ENCODE results near the gene GNAS-AS1.

GNAS-AS1 gene

DNA sequence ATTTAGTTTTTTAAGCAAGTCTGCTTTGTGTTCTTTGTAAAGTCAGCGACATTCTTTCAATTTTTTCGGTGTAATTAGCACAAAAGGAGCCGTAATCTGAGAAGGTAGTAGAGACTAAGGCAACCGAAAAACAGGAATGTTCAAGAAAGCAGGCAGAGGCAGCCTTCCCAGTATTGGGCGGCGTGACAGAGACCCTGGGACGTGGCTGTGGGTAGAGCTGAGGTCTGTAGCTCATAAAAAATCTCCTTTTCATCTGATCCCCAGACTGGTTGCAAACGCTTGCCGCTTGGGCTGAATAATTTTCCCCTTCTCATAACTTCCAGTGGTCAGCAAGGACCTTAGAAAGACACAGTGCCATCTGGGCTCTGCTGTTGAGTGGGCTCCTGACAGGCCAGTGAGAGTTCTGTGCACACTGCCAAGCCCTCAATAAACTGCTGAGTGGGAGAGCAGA lies 32.6 kb upstream of the GNAS-AS1 start:
- no peak for DNase-seq

DNA sequence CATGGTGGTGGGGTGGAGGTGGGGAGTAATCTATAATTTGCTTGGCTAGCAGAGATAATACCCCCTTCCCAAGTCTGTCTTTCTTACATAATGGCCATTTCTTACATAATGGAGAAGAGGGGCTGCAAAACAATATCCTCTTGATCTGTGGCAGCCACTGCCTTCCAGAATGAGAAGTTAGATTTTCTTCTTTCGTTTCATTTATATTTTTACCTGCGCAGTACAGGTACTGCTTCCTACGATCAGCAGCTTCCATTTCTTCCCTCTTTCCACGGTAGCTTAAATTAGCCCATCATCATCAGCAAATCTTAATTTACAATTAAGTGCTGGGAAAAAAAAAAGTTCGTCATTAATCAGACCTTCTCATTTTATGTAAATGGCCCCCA lies 32.0 kb upstream of the GNAS-AS1 start:
- DNase-seq: no peak

DNA sequence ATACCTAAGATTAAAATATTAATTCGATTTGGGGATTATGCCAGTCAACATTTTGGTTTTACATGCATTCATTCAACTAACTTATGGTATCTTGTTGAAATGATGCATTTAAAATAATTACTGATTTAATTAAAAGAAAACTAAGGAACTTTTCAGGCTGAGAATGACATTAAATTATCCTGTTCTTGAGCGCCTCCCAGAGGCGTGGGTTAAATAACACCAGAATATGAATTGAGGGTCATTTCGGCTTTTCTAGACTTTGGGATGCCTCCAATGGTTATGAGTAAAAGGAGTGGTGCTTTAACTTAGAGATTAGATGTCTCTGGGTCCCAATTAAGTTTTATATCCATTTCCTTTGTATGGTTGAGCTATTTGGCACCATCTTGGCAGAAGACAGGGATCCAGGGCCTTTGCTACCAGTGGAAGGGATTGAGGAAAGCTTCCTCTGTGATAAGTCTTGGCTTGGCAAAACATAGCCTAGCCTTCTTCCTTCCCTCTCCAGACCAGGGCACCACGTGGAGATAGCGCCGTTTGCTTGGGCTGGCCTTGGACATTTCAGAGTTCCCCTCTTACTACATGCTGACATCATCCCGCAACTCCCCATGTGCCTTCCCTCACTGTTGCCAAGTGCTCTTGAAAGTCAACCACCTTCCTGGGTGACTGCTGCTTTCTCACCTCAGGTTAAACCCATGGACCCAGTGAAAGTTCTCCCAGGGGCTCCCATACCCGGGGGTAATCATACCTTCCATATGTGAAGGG lies 30.5 kb upstream of the GNAS-AS1 start:
- DNase-seq: no peak

DNA sequence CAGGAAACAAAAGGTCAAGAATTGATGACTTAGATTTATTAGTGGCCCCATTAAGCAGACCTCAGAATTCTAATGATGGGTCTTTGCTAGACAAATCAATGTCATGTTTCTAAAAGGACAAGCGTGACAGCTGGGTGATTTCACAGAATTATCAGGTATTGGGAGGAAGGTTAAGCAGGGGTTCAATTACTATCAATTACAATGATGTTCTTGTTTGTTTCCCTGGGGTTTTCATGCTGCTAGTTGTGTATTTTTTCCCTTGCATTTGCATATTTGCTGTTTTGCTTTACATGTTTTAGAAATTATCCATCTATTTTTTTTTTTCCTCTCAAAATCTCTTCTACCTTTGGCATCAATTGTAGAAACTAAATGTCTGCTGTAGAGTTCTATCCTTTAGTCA lies 29.7 kb upstream of the GNAS-AS1 start:
- DNase-seq: no peak

DNA sequence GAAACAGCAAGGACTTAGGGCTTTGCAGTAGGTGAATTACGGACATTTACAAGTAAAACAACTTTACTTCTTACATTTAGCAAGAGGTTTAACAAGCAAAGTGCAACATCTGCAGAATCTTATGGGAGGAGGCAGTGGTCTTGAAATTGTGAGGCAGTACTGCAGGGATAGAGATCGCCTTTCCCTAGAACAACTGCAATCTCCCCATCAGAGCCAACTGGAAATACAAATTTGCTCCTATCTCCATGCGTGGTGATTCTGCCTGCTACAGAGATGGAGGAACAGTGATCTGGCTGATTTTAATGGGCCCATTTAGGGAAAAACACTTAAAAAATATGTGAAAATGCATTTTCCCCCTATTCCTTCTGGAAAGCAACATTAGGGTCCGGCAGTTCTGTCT lies 27.7 kb upstream of the GNAS-AS1 start:
- no peak for DNase-seq

DNA sequence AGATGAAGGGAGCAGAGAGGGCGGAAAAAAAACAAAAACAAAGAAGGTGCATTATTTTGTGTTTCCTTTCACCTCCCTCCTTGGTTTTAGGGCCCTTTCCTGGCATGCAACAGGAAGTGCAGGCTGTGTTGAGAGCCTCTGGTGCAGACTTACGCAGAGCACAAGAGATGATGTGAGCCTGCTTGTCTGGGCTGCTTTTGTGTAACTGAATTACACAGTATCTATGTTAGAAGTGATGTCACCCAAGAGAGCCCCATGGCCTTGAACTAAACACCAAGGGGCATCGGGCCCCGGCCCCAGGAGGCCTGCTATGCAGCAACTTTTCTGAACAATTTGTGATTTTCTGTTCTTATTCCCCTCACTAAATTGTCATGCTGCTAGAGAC lies 27.3 kb upstream of the GNAS-AS1 start:
- no peak for DNase-seq

DNA sequence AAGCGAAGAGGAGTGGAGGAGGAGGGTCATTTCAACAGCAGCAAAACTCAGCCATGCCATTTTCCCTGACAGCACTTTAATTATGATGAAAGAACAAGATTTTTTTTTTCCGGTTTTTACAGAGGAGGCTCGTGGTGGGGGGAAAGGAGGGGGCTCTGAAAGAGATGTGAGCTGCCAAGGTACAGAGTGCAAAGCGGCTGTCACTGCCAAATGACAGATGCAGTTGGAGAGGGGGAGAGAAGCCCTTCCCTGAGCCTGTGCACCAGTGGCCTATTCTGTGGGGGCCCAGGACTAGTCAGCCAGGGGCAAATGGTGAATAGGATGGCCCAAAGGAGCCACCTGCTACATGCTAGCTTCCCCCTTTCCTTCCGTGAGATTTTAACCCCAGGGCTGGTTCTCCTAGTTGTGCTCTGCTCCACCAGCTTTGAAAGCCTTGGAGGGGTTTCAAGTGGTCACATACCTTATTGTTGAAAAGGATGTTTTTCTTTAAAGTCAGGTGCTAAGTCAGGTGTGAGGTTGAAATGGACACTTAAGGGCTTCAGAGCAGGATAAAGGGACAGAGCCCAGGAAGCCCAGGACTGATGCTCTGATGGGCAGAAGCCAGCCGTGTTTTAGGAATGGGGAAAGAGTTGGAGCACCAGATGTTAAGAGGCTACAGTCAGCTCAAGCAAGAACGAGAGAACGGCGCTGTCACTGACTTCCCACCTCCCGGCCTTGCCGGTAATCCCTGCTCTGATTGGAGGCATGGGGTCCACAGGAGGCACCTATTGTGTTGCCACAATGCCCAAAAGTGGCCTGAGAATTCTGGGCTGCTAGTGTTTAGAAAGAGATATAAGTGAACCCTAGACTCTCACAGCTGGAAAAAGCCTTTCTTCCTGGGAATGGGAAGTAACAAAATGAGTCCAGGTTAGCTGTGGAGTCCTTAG lies 26.6 kb upstream of the GNAS-AS1 start:
- DNase-seq: no peak

DNA sequence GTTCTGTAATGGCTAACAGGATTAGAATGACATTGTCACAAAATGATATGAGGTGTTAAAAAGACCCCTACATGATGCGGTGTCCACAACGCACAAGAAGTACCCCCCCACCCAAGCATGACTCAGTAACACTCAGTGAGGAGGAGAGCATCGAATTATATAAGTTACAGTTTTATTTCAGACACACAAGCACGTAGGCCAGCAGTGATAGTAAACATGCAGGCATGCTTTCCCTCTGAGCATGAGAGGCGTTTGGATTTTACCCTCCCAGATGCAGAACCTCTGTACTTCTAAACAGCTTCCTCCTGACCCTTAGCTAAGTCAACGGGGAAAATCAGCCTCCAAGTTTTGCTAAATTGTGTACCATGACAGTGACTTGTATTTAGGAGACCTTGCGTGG lies 25.7 kb upstream of the GNAS-AS1 start:
- DNase-seq: no peak

DNA sequence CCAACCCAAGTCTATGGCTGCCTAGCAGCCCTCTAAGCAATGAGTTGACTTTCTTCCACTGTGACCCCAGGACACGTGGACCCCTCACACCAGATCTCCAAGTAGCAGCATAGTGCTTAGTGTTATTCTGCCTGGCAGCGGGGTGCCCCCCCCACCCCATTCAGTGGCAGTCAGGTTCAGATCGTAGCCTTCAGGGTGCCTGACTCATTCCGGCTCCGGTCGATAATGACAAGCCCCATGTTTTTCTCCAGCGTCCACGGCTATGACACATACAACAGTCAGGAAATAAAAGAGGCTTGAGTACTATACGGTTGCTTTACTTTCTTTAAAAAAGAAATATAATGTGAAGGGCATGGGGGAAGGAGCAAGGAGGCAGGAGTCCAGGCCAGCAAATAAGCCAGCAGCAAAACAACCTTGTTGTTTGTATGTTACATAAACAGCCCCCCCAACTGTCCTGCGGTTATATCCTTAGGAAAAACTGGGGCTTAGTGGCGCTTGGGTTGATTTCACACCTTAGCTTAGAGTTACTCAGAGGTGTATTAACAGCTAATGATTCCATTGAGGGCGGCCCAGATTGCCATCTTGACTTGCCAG lies 24.9 kb upstream of the GNAS-AS1 start:
- DNase-seq: no peak

DNA sequence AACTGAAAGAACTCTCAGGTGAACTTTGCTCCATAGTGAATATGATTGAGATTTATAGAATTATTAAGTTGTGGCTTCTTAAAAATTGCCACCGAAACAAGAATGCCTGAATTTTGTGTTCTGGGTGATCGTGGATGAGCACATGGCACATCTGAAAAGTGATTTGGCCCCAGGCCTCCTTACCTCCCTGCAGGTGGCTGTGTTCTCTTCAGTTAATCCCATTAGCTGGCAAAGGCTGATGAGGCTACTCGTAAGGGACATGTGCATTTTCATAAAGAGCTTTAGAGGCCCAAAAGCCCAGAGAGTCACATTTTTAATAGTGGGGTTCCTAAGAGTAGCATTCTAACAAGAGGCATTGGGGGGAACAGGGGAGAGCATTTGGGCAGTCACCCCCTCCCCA lies 24.4 kb upstream of the GNAS-AS1 start:
- no peak for DNase-seq

DNA sequence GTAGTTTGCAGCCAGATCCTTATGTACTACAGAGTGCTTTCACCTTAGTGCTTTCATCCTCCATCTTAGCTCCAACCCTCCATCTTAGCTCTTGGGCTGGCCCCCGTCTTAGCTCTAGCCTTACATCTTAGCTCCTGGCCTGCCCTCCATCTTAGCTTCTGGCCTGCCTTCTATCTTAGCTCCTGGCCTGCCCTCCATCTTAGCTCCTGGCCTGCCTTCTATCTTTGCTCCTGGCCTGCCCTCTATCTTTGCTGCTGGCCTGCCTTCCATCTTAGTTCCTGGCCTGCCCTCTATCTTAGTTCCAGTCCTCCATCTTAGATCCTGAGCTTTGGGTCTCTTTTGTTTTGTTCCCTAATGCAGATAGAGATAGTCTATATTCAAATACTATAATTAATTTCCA lies 23.8 kb upstream of the GNAS-AS1 start:
- DNase-seq: no peak

DNA sequence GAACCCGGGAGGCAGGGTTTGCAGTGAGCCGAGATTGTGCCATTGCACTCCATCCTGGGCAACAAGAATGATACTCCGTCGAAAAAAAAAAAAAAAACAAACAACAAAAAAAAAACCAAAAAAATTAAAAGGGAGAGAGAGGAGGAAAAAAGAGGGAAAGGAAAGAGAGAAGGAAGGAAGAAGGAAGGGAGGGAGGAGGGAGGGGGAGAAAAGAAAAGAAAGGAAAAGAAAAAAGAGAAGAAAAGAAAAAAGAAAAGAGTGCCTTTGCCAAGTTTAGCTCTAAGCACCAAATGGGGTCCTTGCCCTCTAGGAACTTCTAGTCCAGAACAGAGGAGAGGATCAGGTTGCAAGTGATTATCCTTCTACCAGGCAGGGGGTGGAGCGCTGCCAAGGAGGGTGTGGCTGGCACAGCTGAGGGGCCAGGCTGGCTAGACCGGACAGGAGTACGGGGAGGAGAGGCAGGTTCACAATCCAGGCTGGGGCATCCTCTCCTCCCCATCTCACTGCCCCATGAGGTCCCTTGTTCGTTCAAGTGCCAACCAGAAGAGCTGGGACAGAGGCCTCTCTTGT lies 20.9 kb upstream of the GNAS-AS1 start:
- DNase-seq: no peak

DNA sequence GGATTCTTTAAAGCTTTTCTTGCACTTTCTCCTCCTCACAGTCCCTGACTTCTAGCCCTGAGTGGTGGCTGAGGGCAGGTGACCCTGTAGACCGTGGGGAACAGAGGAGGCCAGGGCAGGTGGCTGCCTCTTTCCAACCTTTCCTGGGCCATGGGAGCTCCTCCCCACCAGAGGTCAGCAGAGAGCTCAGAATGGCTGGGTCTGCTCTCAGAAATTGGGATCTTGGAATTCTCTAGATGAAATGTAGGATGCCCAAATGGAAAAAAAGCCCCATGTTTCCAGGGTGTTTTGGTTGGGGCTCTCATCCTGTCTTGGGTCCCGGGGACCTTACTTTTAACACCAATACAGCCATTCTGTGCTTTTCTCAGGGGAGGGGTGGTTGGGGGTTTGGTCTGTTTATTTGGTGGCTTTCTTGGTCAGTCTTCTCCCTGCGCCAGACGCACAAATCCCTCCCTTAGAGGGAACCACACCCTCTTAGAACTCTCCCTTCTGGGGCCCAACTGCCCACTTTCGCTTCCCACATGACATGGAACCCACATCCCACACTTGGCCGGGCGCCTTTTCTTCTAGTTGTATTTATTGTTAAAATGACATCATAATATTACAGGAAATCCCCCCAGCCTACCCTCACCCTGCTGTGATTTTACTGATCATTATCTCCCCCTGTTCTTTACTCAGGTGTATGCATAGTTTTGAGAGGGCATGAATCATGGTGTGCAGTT lies 19.8 kb upstream of the GNAS-AS1 start:
- peak; percentile 49 for DNase-seq

DNA sequence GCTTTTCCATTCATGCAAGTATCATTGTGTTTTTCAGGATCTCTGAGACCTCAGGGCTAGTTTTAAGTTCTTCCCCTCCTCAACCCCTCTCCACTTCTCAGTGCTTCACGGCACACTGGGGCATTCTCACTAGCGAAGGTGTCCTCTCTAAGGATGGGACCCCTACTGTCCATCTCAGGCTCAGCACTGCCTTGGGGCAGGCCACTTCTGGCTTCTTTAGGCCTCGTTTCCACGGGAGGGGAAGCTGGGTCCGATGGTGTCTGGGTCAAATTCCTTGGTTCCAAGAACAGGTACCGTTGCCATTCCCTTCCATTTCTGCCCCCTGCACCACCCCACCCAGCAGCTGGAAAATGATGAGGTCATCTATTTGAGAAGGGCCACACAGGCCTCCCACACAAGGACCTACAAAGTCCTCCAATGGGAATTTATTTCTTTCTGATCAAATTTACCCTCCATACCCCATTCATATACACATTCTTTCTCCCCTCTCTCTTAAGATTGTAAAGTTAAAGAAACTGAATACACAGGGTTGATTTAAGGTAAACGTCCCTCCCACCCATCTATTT lies 19.0 kb upstream of the GNAS-AS1 start:
- no peak for DNase-seq

DNA sequence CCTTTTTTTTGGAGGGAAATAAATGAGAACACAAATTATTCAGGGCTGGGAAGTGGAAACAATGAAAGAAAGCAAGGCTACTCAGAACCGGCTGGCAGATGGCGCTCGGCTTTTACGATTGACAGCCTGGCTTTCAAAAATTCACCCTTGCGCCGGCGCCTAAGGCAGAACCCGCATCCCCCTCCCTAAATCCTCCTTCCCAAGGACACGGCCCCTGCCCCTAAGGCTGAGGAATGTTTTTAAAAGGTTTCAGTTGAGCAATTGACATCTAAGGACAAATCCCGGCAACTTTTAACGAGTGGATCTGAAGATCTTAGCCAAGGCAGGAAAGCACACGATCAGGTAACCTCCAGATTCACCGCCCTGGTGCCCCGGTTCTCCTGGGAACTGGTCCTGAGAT lies 18.1 kb upstream of the GNAS-AS1 start:
- no peak for DNase-seq

DNA sequence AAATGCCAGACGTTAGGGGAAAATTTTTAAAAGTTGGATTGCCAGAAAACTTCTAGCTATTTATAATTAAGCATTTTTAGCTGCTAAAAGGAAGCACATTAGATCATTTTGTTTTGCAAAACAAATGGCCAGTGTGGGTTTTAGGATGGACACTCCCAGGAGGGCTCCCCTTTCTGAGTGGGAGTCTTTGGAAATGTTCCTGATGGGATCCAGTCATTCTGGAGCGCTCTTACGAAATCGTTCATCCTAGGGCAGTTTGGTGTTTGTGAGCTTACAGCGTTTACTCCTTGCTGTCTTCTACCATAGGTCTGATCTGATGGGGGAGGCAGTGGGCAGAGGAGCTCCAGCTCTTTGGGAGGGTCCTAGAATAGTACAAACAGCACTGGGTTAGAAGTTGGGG lies 16.5 kb upstream of the GNAS-AS1 start:
- DNase-seq: no peak

DNA sequence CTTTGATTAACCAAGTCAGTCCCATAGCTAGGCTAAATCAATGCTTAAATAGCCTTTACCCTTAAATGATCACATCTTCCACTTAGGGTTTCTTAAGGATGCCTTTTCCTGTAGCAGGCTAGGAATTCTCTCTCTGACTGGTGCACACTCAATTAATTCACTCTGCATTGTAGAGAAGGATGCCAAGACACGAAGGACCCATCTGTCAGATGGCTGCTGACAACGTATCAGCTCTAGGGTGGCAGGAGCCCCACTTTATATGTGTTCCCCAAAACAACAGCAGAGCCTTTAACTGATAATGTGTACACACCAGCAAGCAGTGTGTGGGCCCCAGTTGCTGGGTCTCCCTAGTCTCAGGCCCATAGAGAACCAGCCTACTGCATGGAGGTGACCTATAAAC lies 15.1 kb upstream of the GNAS-AS1 start:
- DNase-seq: no peak

DNA sequence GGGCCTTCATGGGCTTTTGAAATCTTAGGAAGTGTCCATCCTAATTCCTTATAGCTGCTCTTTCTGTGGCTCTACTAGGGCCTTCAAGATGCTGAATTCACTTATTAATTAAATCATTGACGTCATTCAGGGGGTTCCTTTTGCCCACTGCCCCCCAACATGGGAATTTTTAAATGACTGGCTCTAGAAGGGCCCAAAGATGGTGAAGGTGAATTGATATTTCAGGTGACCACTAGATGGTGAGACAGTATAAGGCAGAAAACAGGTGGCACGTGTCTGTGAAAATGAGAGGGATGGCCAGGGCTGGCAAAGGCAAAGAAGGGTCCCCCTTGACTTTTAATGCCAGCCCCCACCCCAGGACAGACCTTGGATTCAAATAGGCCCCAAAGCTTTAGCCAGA lies 13.6 kb upstream of the GNAS-AS1 start:
- no peak for DNase-seq

DNA sequence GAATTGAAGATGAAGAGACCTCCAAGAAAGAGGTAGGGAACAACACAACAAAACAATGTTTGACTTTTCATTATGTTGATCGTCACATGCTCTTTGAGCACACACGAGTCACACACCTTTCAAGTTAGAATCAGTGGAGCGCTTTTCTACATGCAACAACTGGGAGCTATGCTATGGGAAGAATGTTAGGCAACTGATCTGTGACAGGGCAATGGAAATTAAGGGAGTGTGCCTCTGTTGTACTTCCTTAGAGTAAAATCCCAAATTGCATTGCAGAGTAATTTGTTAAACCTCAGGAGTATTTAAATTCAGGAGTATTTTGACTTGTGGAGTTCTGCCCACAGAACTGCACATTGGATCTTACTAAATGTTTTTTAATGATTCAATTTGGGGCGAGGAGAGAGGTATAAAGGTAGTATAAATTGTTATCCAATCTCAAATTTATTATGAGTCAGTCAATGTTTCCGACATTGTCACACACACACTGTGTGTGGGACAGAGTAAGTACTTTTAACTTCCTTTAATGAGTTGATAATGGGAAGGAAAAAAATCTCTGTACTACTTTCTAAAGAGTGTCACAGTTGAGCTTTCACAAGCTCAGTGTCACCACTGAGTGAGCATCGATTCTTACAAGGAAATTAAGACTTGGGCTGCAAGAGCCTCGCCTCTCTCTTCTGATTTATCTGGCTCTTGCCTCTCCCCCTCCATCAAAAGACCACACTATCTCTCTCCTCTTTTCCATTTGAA lies 12.5 kb upstream of the GNAS-AS1 start:
- DNase-seq: no peak

DNA sequence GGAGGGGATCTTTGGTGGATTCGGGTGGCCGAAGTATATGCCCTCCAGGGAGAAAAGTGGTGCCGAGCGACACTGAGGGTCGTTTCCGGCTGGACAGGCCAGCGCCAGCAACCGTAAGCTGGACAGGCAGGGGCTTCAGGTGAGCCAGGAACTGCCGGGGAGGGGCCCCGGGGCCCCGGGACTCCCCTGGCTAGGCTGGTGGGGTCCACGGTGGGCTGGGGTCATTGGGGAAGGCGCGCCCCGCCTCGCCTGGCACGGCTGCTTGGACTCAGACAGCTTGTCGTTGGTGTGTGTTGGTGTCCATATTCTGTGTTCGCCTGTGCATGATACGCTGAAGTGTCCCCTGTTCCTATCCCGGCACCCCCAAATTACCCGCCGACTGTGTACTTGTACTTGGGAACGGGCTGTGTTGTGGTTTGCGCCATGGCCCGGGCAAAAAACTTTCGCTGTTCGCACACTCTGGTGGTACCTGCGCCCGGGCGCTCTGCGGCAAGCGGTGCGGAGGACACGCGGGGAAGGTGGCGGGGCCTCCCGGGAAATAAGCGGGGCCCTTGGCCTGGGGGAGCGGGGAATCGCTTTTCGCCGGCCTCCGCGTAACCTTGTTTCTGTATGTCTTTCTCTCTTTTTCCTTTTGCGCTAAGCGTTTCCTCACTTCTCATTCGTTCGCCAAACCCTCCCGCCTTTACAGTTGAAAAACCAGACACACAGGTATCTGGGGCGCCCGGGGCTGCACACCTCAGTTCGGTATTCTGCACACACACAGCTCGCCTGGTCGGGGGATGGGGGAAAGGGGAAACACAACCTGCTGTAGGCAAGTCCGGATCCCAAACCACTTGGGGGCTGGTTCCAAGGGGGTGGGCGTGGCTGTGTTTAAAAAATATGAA lies 5.0 kb upstream of the GNAS-AS1 start:
- no peak for DNase-seq
